ENCODE results near the gene CDT1.
"Not testable (repeated sequence)": the region's sequence is repeated elsewhere in the genome, so short reads cannot be mapped to it uniquely, and the experiment has no call there.

The CDT1 gene

GRCh38 chr16:88812513-88813268, 9.1 kb downstream of the CDT1 start:
- Histone ChIP-seq H3K27ac (peak overlapping the region in 20 of 21 experiments; percentile 87 to 99 (median 96)), H3K4me3 (peak overlapping the region; percentile 41 to 89 (median 77))

GRCh38 chr16:88813269-88814143, 9.9 kb downstream of the CDT1 start:
- no peak overlapping the region for H3K4me3 ChIP-seq
- peak overlapping the region in 6 of 21 experiments; percentile 89 to 98 (median 96) for H3K27ac ChIP-seq

GRCh38 chr16:88814144-88814502, 10.5 kb downstream of the CDT1 start:
- no peak overlapping the region for H3K4me3 ChIP-seq

GRCh38 chr16:88815227-88815626, 11.6 kb downstream of the CDT1 start:
- no peak overlapping the region for H3K27ac ChIP-seq
- no peak overlapping the region for H3K4me3 ChIP-seq

More at GRCh38 chr16:88814144-88814502, 10.5 kb downstream of the CDT1 start:
- H3K27ac ChIP-seq = no peak overlapping the region

- Histone ChIP-seq H3K4me3 (no peak overlapping the region), H3K27ac (no peak overlapping the region)
These were observed 12.5 kb downstream of the CDT1 start for GRCh38 chr16:88815901-88816589.

GRCh38 chr16:88816736-88817535, 13.3 kb downstream of the CDT1 start:
- no peak overlapping the region for H3K4me3 ChIP-seq
- no peak overlapping the region for H3K27ac ChIP-seq

GRCh38 chr16:88817785-88818574, 14.4 kb downstream of the CDT1 start:
- H3K27ac ChIP-seq = no peak overlapping the region
- H3K4me3 ChIP-seq = no peak overlapping the region

GRCh38 chr16:88818575-88818874, 14.9 kb downstream of the CDT1 start:
- Histone ChIP-seq H3K27ac (no peak overlapping the region), H3K4me3 (no peak overlapping the region)

- Histone ChIP-seq H3K27ac (no peak overlapping the region), H3K4me3 (no peak overlapping the region)
These were observed 15.5 kb downstream of the CDT1 start for GRCh38 chr16:88819126-88819525.

GRCh38 chr16:88820385-88821025, 16.9 kb downstream of the CDT1 start:
- Histone ChIP-seq H3K27ac (no peak overlapping the region), H3K4me3 (no peak overlapping the region)

- H3K27ac ChIP-seq = no peak overlapping the region
- no peak overlapping the region for H3K4me3 ChIP-seq
These were observed 17.7 kb downstream of the CDT1 start for GRCh38 chr16:88821168-88821850.

- H3K4me3 ChIP-seq = no peak overlapping the region
- no peak overlapping the region for H3K27ac ChIP-seq
These were observed 18.9 kb downstream of the CDT1 start for GRCh38 chr16:88822281-88823040.

GRCh38 chr16:88823646-88824045, 20.1 kb downstream of the CDT1 start:
- not testable (repeated sequence) for H3K27ac ChIP-seq, H3K4me3 ChIP-seq

GRCh38 chr16:88824256-88825077, 20.9 kb downstream of the CDT1 start:
- no peak overlapping the region for H3K4me3 ChIP-seq
- H3K27ac ChIP-seq = no peak overlapping the region

GRCh38 chr16:88825146-88825545, 21.6 kb downstream of the CDT1 start:
- Histone ChIP-seq H3K27ac (no peak overlapping the region), H3K4me3 (no peak overlapping the region)

GRCh38 chr16:88826070-88826840, 22.7 kb downstream of the CDT1 start:
- Histone ChIP-seq H3K27ac (no peak overlapping the region), H3K4me3 (no peak overlapping the region)

Measured in skin epidermis (tissue), 12 donors.